ENCODE results near the gene VWA5A. TPM values are rescaled to one million over a fixed set of nuclear protein-coding genes. Genes with fewer than 3 reads are reported as not detected.

Gene VWA5A
- total and polyA plus RNA-seq, 9 of the 15 experiments (the other 6 are each of a cell fraction or from before 2014, with no cell fraction given): 4.6 to 19.7 (median 6.9) TPM

GRCh38 chr11:124071623-124071948 lies 43.7 kb upstream of the VWA5A start:
- Histone ChIP-seq H3K27me3 (ENCODE audit: control insufficient read depth in 2 of 2, insufficient read depth in 2 of 2, low read length in 2 of 2) (peaks cover 4 to 9% of the 10 kb centered on the region in 2 experiments; a peak in 4 of 5 replicates), H3K4me1 (replicated peaks in 1 of 2; ENCODE audit: control insufficient read depth in 2 of 2, insufficient read depth in 2 of 2, low read length in 2 of 2) (peaks cover 11 to 21% of the 10 kb centered on the region in 2 experiments; a peak in 4 of 5 replicates), H4K20me1 (replicated peaks; ENCODE audit: control insufficient read depth, insufficient read depth, low read length) (no peaks in the 10 kb centered on the region), H3K36me3 (ENCODE audit: control insufficient read depth, insufficient read depth, low read length) (no peaks in the 10 kb centered on the region), H3K27ac (ENCODE audit: extremely low read depth, low read depth, low read length) (no peak overlapping the region), H3K4me3 (no peak overlapping the region), H3K9me3 (replicated peaks; ENCODE audit: control insufficient read depth, insufficient read depth, low read depth, low read length) (no peaks in the 10 kb centered on the region), H3K4me2 (ENCODE audit: insufficient read depth, low read length) (no peak overlapping the region), H3K79me2 (ENCODE audit: control insufficient read depth, insufficient read depth, low read length) (no peaks in the 10 kb centered on the region), H3K9me1 (ENCODE audit: control insufficient read depth, insufficient read depth, low read length) (no peaks in the 10 kb centered on the region), H2AFZ (ENCODE audit: low read depth, low read length) (peak overlapping the region; percentile 41; the same call in 1 of the 2 replicates), H3K9ac (ENCODE audit: insufficient read depth in 1 of 2, low read depth in 2 of 2, low read length in 2 of 2) (no peak overlapping the region)
- TF ChIP-seq BDP1 (IDR thresholded peaks at IDR 0.05; ENCODE audit: insufficient read depth, insufficient read length) (no peak), CEBPG (CRISPR knock-in tag; IDR thresholded peaks at IDR 0.05) (no peak), CEBPG (tag; conservative IDR thresholded peaks at IDR 0.05 in 1 of 2, IDR thresholded peaks at IDR 0.05 in 1 of 2) (0 out of 4 replicates have a peak, but pooled peaks of 1 of the 2 experiments have one; percentile 3), ZNF395 (CRISPR knock-in tag; IDR thresholded peaks at IDR 0.05) (0 out of 2 replicates have a peak, but pooled peaks have one; percentile 24), ESRRB (CRISPR knock-in tag; IDR thresholded peaks at IDR 0.05; ENCODE audit: borderline replicate concordance) (no peak), MIER1 (IDR thresholded peaks at IDR 0.05; ENCODE audit: low read depth) (no peak), UBTF (IDR thresholded peaks at IDR 0.05; ENCODE audit: borderline replicate concordance in 1 of 2, low read depth in 2 of 2, low read length in 2 of 2) (no peak), NKRF (IDR thresholded peaks at IDR 0.05; ENCODE audit: borderline replicate concordance) (no peak)
- ATAC-seq (no peak), DNase-seq (ENCODE audit: extremely low read depth in 1 of 4, low spot score in 3 of 4) (no peak), FAIRE-seq (no peak)
- intact Hi-C loops (cut with micrococcal nuclease) (loop anchor here (1.0 to 5.0 kb wide), 6 partner anchors 37 to 341 kb away; no protein-coding TSS in a partner anchor), in situ Hi-C loops (cut with MboI) (loop anchor here (5.0 to 25.0 kb wide), 4 partner anchors 121 to 791 kb away; partner anchors contain the start of gene ROBO3)
- BruUV-seq (replicated peaks): no TSS peak
- CTCF ChIA-PET (ENCODE audit: low intra/inter-chr PET ratio): interaction anchor here (1.1 to 1.7 kb wide), 5 partner anchors 112 to 766 kb away, joined by 3 to 8 read pairs (median 6); partner anchors contain the start of gene OR10D3
- 90% methylated on average over 4 of the region's 4 CpGs for WGBS (ENCODE audit: insufficient coverage, low coverage, missing lambda C conversion rate)
- POLR2A ChIA-PET: interaction anchor here (0.9 to 1.0 kb wide), 2 partner anchors 37 to 140 kb away, joined by 3 to 4 read pairs; no protein-coding TSS in a partner anchor

Data from K562 (cell line).